HG02970 (cell line): ENCODE measurements around the gene CFAP74.

Source experiments
- ATAC-seq: cut with Tn5 transposase; IDR thresholded peaks from one replicate; pipeline ENCODE4 v1.9.1; 2021; ENCODE audit warnings: mild to moderate bottlenecking, moderate library complexity, moderate number of reproducible peaks; ENCODE audit not compliant: unreplicated experiment, low FRiP score

CFAP74 gene

GRCh38 chr1:2020310-2020655 is 16.7 kb upstream of the CFAP74 start:
- no peak for ATAC-seq

DNA sequence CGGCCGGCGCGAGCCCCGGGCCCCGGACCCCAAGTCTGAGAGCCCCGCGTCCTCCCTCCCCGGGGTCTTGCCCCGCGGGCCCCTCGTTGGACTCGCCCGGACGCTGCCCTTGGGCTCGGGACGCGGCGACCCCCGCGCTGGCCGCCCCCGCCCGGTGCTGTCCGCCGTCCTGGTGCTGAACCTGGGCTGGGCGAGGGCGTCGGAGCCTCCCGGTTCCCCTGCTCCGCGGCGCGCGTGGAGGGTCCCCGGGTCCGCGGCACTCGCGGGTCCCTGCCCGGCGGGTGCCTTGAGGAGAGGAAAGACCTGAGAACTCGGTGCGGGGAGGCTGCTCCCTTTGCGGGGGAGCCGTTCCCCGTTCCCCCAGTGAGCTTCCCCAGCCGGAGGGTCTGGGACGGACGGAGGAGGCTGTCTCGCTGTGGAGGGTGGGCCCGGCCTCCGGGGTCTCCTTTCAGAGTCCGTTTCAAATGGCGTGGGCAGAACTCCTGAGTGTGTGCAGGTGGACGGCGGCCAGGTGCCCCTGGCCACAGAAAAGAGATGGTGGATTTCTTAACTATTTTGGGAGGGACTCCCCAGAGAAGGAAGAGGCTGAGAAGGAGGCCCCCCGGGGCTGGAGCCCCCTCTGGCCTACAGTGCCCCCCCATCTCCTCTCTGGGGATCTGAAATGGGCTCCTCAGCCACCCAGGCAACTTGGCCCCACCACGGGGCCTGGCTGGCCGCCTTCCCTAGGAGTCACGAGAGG is 16.2 kb upstream of the CFAP74 start:
- no peak for ATAC-seq

DNA sequence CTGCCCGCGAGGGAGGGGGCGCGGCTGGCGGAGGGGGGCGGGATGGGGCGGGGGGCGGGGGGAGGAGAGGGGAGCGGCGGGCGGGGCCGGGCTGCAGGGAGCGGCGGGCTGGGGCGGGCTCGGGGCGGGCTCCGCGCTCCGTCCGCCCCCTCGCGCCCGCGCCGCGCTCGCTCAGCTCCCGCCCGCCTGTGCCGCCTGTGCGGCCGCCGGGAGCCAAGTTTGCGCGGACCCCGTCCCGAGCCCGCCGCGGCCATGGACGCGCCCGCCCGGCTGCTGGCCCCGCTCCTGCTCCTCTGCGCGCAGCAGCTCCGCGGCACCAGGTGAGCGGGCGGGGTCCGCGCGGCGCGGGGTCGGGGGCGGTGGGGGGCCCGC is 15.6 kb upstream of the CFAP74 start, which contains the start of gene GABRD:
GABRD (plus strand) TSS at position 174 of the 372 bp plus-strand sequence; CDS start at position 253, 79 bp downstream.
- ATAC-seq, result no peak

GRCh38 chr1:2018217-2019171 is 14.9 kb upstream of the CFAP74 start:
- no peak for ATAC-seq

DNA sequence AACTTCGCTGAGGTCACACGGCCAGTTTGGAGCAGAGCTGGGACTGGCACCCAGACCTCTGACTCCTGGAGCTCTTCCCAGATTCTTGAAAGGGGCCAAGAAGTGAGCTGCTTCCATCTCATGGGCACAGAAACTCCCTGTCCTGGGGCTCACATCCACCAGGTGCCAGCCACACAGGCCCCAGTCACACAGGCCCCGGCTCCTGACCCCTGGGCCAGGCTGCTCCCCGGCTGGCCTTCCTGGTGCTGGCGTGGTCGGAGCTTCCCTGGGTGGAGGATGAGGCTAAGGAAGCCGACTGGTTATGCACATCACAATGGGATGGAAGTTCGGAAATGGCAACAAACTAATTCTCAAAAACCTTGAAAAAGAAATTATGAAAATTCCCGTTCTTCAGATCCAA is 12.5 kb upstream of the CFAP74 start:
- no peak for ATAC-seq

DNA sequence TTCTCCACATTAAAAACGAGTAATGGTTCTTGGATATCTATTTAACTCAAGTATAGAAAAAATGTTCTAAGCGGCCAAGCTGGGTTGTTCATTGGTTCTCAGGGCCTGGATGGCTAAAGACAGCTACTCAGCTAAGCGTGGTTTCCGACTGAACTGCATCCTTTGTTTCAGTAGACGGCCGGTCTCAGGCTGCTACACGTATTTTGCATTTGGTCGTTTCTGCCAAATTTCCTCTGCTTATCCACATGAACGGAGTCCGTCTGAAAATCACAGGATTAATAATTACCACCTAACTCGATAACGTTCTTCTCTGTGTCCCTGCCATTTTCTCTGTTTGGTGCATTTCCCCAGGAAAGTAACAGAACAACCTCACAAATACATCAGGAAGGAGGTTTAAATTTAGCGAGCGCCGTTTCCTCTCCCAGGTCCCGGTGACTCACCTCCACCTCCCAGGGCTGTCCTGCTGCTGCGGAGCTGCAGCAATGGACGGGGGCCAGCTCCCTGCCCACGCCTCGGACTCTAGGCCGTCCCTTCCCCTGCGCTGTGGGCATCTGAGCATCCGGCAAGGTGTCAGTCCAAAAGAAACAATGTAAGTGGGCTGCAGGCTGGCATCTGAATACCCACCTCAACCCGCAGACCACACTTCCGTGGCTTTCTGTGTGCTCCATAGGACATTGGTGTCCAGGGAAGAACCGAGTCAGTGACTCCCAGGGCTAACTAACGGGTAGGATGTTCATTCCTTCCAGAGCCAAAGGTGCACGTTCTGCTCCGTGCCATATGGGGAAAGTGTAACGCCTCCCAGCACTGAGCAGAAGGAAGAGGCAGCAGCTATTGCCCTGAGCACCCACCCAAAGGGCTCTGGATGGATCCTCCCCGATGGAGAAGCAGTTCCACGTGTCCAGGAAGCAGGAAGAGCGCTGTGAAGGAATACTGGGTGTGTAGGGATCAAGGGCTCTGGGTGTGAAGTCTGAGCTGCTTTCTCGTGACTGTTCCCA is 11.5 kb upstream of the CFAP74 start:
- no peak for ATAC-seq

DNA sequence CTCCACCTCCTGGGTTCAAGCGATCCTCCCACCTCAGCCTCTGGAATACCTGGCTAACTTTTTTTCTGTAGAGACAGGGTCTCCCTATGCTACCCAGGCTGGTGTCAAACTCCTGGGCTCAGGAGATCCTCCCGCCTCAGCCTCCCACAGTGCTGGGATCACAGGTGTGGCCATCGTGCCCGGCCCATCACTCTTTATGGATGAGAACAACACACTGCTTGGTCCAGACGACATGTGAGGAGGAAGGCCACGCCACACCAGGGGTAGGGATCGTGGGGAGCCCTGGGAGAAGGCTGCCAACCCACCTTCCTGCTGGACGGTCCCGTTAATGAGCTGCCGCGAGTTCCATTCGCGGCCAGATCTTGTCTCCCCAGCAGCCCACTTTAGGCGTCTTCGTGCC is 10.6 kb upstream of the CFAP74 start:
- no peak for ATAC-seq

DNA sequence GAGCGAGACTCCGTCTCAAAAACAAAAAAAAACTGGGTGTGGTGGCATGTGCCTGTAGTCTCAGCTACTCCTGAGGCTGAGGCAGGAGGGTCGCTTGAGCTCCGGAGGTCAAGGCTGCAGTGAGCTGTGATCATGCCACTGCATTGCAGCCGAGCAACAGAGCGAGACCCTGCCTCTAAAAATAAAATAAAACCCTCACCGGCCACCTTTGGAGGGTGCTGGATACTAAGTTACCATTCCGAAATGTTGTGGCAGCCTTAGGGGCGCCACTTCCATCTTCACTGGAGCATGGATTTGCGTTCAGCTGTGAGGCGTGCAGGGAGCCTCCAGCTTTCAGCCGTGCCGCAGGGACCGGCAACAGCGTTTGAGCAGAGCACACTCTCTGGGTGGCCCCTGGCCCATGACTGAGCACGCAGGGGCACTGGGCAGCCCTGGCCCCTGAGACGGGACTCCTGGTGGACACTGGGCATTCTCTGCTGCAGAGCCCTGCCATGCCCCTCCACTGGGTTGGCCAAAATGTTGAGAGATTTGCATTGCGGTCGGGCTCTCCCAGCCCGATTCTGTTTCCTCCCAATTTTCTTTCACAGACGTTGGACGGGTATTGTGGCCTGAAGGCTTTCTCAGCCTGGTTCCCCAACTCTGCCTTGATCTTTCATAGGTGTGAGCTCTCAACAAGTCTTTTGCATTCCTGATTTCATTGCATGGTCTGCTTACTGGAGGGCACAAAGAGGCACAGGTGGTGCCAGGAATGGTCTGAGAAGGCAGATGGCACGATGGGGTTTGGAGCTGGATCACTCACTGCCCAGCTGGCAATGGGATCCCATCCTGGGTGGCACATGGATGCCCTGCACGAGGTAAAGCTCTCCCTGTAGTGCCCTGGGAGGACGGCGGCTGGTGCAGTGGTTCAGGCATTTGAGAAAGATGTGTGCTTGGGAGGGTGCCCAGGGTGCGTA is 5.8 kb upstream of the CFAP74 start:
- no peak for ATAC-seq

GRCh38 chr1:2004856-2005255 is 1.3 kb upstream of the CFAP74 start:
- ATAC-seq, result no peak

- no peak for ATAC-seq
These were observed 1.7 kb downstream of the CFAP74 start for GRCh38 chr1:2001773-2002411.

DNA sequence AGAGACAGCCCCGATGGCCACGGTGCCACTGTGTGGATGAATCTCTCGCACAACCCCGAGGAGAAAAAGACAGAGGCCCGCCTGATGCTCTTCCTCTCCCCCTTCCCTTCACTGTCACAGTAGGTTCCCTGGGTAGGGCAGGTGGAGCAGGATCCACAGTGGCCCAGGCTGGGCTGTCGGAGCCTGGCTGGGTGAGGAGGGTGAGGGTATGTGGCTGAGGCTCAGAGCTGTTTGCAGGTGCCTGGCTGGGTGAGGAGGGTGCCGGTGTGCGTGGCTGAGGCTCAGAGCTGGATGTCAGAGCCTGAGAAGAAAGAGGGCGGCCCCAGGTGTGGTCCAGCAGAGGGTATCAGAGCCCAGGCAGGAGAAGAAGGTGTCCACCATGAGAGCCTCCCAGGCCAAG is 2.7 kb downstream of the CFAP74 start:
- no peak for ATAC-seq

DNA sequence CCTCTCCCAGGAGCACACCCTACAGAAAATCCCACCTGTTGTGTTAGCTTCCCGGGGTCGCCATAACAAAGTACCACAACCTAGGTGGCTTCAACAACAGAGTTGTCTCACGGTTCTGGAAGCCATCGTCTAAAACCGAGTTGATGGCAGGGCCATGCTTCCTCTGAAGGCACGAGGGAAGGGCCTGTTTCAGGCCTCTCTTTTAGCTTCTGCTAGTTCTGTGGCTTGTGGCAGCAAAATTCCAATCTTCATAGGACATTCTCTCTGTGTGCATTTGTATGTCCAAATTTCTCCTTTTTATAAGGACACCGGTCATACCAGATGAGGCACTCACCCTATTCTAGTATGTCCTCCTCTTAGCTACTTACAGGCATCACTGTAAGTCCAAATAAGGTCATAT is 3.2 kb downstream of the CFAP74 start:
- no peak for ATAC-seq

- no peak for ATAC-seq
These were observed 6.0 kb downstream of the CFAP74 start for GRCh38 chr1:1997576-1997975.

DNA sequence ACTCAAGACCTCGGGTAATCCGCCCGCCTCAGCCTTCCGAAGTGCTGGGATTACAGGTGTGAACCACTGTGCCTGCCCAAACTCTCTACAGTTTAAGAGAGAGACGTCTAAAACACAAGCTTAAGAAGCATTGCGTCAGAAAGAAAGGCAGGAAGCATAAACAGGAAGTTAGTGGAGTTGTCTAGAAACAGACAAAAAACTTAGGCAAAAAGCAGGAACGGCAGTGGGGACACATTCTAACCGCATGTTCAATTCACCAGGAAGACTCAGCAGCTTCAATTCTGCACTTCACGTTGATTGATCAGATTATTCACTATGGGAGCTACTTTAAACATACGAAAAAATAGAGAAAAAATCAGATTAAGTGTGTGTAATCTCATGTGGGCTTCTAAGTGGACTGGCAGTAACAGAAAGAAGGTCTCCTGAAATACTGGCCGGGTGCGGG is 7.4 kb downstream of the CFAP74 start:
- ATAC-seq, result no peak

DNA sequence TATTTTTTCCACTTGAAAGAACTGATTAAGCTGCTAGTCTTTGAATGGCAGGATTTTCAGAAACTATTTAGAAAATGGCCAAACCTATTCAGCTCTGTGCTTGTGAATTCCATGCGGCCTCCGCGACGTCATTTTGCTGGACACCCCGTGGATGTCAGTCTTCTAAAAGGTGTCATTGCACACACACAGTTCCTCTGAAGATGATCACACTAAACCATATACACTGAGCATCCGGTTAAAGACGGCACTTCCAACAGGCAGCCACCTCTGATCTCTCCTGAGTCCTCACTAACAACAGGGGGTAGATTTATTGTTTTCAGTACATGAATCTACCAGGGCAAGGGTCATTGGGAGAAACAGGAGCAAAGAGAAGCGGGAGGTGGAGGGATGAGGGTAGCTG is 9.1 kb downstream of the CFAP74 start:
- no peak for ATAC-seq

DNA sequence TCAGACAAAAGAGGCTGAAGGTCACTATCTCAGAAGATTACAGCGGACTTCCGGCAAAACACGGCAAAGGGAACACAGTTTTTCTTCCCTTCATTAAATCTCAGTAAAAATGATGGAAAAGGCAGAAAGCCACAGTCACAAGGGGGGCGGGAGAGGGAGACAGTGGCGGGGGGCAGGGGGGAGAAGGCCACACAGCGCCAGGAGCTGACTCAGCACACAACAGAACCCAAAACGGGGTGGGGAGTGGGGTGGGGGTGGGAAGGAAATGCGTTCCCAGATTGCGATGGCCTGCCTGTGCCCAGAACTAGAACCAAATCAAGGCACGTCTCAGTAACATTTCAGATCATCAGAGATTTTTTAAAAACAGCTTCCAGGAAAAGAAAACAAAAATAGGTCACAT is 13.4 kb downstream of the CFAP74 start:
- ATAC-seq, result no peak

DNA sequence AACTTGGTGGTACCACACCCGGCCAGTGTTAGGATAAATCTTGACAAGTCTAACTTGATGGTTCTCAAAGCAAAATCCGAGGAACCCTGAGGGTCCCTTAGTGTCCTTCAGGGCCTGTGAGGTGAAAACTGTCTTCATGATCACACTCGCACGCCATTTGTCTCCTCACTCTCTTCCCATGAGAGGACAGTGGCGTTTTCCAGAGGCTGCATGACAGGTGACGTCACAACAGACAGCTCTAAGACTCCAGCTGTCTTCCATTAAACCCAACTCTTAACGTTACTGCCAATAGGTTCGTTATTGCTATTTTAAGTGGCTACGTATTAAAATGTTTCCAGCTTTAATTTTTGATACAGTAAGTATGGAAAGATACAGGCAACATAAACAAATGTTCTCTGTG is 13.8 kb downstream of the CFAP74 start:
- ATAC-seq, result no peak

DNA sequence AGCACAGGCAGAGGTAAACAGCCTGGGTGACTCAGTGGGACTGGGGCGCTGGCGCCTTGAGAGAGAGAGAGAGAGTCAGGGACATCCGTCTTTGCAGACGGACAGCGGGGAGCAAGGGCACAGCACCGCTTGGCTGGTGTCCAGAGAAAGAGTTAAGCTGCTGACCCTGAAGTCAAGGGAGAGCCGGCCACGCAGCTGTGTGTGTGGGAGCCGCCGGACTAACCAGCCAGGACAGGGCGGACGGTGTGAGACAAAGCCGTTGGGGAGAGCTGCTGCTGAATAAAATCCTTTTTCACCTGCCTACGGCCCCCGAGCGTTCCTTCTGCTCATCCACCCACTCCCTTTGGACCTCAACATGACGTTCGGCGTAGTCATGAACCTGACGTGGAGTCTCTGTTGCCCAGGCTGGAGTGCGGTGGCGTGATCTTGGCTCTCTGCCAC is 14.5 kb downstream of the CFAP74 start:
- ATAC-seq, result no peak
